ENCODE measurements around the gene OPHN1.

OPHN1 gene

DNA sequence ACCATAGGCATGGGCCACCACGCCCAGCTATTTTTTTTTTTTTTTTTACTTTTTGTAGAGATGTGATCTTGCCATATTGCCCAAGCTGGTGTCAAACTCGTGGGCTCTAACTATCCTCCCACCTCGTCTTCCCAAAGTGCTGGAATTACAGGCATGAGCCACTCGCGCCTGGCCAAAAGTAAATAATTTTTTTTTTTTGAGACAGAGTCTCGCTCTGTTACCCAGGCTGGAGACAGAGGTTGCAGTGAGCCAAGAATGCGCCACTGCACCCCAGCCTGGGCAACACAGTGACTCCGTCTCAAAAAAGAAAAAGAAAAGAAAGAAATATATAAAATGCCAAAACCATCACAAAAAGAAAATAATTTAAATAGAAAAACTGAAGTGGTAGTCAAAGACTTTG, 18.4 kb upstream of the OPHN1 start:
- Histone ChIP-seq H3K27ac (ENCODE audit: low read depth, low read length) (no peak overlapping the region), H2AFZ (ENCODE audit: low read length, unreplicated experiment) (no peak overlapping the region)

DNA sequence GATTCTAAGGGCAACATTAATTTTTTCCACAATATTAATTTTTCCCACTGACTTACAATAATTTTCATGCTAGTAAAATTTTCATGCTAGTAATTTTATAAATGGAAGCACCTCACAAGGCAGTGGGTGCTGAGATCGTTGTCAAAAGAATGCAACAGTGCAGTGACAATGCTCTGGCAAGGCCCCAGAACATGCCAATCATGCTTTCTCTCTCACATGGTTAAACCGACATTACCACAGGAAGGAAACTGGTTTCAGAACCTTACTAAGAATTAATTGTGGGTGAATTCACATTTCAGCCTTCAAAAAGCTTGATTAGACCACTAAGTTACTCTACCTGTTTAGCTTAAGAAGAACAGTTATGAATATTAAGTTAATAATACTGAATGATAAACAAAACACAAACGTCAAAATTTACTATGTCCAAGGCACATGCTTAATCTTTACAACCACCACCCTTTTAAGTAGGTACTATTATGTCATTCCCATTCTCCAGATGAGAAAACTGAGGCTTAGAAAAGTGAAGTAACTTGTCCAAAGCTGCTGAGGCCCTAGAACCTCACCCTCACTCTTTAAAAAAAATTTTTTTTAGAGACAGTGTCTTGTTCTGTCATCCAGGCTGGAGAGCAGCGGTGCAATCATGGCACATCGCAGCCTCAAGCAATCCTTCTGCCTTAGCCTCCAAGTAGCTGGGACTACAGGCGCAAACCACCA, 10.0 kb upstream of the OPHN1 start:
- H2AFZ ChIP-seq (ENCODE audit: low read length, unreplicated experiment) = no peak overlapping the region
- no peaks in the 10 kb centered on the region for H3K27me3 ChIP-seq (ENCODE audit: insufficient read depth, low read length)
- H3K79me2 ChIP-seq (ENCODE audit: control insufficient read depth, insufficient read depth, low read length, unreplicated experiment) = no peaks in the 10 kb centered on the region
- H3K36me3 ChIP-seq (ENCODE audit: insufficient read depth, low read length) = no peaks in the 10 kb centered on the region
- no peak overlapping the region for H3K4me3 ChIP-seq (ENCODE audit: low read depth, low read length)
- H3K4me1 ChIP-seq (ENCODE audit: control insufficient read depth, insufficient read depth, low read length, unreplicated experiment) = peaks cover 8% of the 10 kb centered on the region
- no peak overlapping the region for H3K27ac ChIP-seq (ENCODE audit: low read depth, low read length)

More for the DNA sequence above, 18.4 kb upstream of the OPHN1 start:
- Histone ChIP-seq H3K27me3 (ENCODE audit: insufficient read depth, low read length) (no peaks in the 10 kb centered on the region), H3K36me3 (ENCODE audit: insufficient read depth, low read length) (no peaks in the 10 kb centered on the region), H3K4me3 (ENCODE audit: low read depth, low read length) (no peak overlapping the region), H3K79me2 (ENCODE audit: control insufficient read depth, insufficient read depth, low read length, unreplicated experiment) (no peaks in the 10 kb centered on the region), H3K4me1 (ENCODE audit: control insufficient read depth, insufficient read depth, low read length, unreplicated experiment) (no peaks in the 10 kb centered on the region)

DNA sequence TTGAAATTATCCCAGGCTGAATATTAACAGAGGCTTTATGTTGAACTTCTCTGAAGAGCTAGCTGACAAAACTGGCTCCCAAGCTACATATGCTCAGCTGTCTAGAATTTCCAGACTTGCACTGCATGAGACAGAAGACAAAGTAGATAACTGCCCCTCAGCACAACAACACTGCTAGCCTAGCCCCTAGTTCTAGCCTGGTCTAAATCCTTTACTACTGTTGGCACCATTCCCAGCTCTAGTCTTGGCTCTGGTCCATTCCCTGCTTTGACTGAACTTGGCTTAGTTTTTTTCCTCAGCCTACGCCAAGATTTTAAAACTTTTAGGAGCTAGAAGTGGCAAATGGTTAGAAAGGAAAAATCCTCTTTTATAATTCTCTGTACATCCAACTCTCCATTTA, 7.6 kb upstream of the OPHN1 start:
- H3K27me3 ChIP-seq (ENCODE audit: insufficient read depth, low read length) = no peaks in the 10 kb centered on the region
- no peaks in the 10 kb centered on the region for H3K36me3 ChIP-seq (ENCODE audit: insufficient read depth, low read length)
- no peaks in the 10 kb centered on the region for H3K79me2 ChIP-seq (ENCODE audit: control insufficient read depth, insufficient read depth, low read length, unreplicated experiment)
- no peak overlapping the region for H3K4me3 ChIP-seq (ENCODE audit: low read depth, low read length)
- peak overlapping the region; percentile 38 for H2AFZ ChIP-seq (ENCODE audit: low read length, unreplicated experiment)
- peaks cover 8% of the 10 kb centered on the region for H3K4me1 ChIP-seq (ENCODE audit: control insufficient read depth, insufficient read depth, low read length, unreplicated experiment)
- H3K27ac ChIP-seq (ENCODE audit: low read depth, low read length) = no peak overlapping the region

DNA sequence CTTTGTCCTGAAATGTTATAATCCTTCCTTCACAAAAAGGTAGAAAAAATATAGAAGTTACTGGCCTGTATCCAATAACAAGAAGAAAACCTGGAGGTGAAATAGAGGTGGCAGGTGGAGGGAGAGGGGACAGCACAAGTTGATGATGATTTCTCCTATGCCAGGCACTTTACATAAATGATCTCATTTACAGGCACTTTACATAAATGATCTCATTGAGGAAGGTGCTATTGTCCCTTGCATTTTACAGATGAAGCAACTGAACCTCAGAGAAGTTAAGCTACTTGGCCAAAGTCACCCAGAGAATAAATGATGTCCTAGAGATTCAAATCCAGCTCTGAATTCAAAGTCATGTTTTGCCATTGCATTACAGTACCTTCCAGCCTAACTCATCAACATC, 7.1 kb upstream of the OPHN1 start:
- no peaks in the 10 kb centered on the region for H3K79me2 ChIP-seq (ENCODE audit: control insufficient read depth, insufficient read depth, low read length, unreplicated experiment)
- no peaks in the 10 kb centered on the region for H3K27me3 ChIP-seq (ENCODE audit: insufficient read depth, low read length)
- no peaks in the 10 kb centered on the region for H3K36me3 ChIP-seq (ENCODE audit: insufficient read depth, low read length)
- no peak overlapping the region for H3K27ac ChIP-seq (ENCODE audit: low read depth, low read length)
- no peak overlapping the region for H2AFZ ChIP-seq (ENCODE audit: low read length, unreplicated experiment)
- peaks cover 8% of the 10 kb centered on the region for H3K4me1 ChIP-seq (ENCODE audit: control insufficient read depth, insufficient read depth, low read length, unreplicated experiment)
- no peak overlapping the region for H3K4me3 ChIP-seq (ENCODE audit: low read depth, low read length)

DNA sequence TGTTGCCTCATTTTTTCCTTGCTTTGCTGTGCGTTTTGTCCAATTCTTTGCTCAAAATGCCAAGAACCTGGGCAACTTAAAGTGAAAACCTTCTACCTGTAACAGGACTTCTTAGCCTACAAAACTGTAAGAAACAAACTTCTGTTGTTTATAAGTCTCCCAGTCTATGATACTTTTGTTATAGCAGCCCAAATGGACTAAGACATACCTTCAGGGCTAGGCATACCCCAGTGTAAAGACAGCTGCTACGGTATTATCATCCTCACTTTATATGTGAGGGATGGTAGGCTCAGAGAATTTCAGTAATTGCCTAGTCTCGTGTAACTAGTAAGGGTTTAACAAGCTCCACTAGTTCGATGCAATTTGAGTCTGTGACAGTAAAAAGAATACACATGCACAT, 6.0 kb upstream of the OPHN1 start:
- H2AFZ ChIP-seq (ENCODE audit: low read length, unreplicated experiment) = no peak overlapping the region

DNA sequence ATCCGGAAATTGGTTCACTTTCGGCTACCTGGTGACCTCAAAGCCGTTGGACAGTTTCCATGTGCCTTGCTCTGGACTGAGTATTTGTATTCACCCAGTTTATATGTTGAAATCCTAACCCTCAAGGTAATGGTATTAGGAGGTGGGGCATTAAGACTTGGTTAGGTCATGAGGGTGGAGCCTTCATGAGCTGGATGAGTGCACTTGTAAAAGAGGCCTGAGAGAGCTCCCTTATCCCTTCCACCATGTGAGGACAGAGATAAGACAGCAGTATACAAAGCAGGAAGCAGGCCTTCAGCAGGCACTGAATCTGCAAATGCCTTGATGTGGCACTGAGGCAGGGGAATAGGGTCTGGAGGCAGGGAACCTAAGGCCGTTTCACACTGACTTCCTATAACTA, 5.3 kb upstream of the OPHN1 start:
- Histone ChIP-seq H2AFZ (ENCODE audit: low read length, unreplicated experiment) (no peak overlapping the region), H3K79me2 (ENCODE audit: control insufficient read depth, insufficient read depth, low read length, unreplicated experiment) (no peaks in the 10 kb centered on the region), H3K4me3 (ENCODE audit: low read depth, low read length) (no peak overlapping the region), H3K27me3 (ENCODE audit: insufficient read depth, low read length) (no peaks in the 10 kb centered on the region), H3K36me3 (ENCODE audit: insufficient read depth, low read length) (no peaks in the 10 kb centered on the region), H3K4me1 (ENCODE audit: control insufficient read depth, insufficient read depth, low read length, unreplicated experiment) (peaks cover 8% of the 10 kb centered on the region), H3K27ac (ENCODE audit: low read depth, low read length) (no peak overlapping the region)

More for the DNA sequence above, 6.0 kb upstream of the OPHN1 start:
- Histone ChIP-seq H3K36me3 (ENCODE audit: insufficient read depth, low read length) (no peaks in the 10 kb centered on the region), H3K4me3 (ENCODE audit: low read depth, low read length) (no peak overlapping the region), H3K79me2 (ENCODE audit: control insufficient read depth, insufficient read depth, low read length, unreplicated experiment) (no peaks in the 10 kb centered on the region), H3K27ac (ENCODE audit: low read depth, low read length) (no peak overlapping the region), H3K4me1 (ENCODE audit: control insufficient read depth, insufficient read depth, low read length, unreplicated experiment) (peaks cover 8% of the 10 kb centered on the region), H3K27me3 (ENCODE audit: insufficient read depth, low read length) (no peaks in the 10 kb centered on the region)

DNA sequence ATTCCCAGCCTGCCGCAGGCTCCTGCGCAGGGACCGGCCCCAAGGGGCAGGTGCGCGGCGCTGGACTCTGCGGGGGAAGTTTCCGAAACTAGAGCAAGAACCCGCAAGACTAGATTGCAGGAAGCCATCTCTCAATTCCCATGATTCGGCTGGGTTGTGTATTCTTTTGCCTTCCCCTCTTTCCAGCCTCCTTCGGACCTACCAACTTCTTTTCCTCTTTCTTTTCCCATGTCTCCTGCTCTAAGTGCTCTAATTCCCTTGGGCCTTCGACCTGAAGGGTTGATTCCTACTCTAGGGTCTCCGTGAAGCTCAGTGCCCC, 645 bp upstream of the OPHN1 start:
- Histone ChIP-seq H3K4me3 (ENCODE audit: low read depth, low read length) (peak overlapping the region; percentile 85), H3K27ac (ENCODE audit: low read depth, low read length) (no peak overlapping the region), H3K27me3 (ENCODE audit: insufficient read depth, low read length) (no peaks in the 10 kb centered on the region), H3K36me3 (ENCODE audit: insufficient read depth, low read length) (no peaks in the 10 kb centered on the region), H3K79me2 (ENCODE audit: control insufficient read depth, insufficient read depth, low read length, unreplicated experiment) (no peaks in the 10 kb centered on the region), H3K4me1 (ENCODE audit: control insufficient read depth, insufficient read depth, low read length, unreplicated experiment) (peaks cover 6% of the 10 kb centered on the region), H2AFZ (ENCODE audit: low read length, unreplicated experiment) (peak overlapping the region; percentile 100)

DNA sequence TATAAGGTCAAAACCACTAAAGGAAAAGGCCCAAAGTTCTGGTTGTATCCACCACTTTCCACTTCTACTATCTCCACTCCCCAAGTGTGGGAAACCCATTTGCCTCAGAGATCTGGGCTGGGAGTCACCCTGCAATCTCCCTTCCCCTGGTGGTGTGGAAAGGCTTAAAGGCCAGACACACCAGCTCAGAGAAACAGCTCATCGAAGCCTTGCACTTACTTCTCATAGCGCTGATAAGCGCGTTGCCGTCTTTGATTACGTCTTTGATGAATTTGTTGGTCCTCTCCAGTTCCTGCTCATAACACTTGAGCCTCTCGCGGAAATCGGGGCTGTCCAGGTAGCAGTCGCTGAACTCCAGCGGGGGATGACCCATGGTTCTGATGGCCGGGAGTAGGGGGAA, 647 bp downstream of the OPHN1 start:
- Histone ChIP-seq H3K4me3 (ENCODE audit: low read depth, low read length) (peak overlapping the region; percentile 85), H2AFZ (ENCODE audit: low read length, unreplicated experiment) (peak overlapping the region; percentile 100), H3K27ac (ENCODE audit: low read depth, low read length) (peak overlapping the region; percentile 32; the same call in 1 of the 2 replicates)

DNA sequence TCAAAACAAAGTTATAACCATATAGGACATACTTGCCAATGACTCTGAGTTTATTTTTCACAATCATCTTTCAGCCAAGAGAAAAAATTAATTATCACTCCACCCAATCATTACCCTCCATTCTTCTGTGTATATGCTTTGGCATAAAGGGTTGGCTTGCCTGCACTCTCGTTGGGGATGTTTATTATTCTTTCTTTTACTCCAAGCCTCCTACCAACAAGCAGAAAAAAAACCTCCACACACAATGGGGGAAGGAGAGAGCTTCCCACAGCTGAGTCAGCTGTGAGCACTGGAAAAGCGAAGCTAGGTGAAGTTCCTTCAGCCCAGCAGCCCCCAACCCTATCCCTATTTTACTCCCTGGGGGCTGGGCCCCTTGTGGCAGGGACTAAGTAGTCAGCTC, 1.5 kb downstream of the OPHN1 start:
- Histone ChIP-seq H3K27me3 (ENCODE audit: insufficient read depth, low read length) (no peaks in the 10 kb centered on the region), H2AFZ (ENCODE audit: low read length, unreplicated experiment) (no peak overlapping the region), H3K27ac (ENCODE audit: low read depth, low read length) (no peak overlapping the region), H3K4me1 (ENCODE audit: control insufficient read depth, insufficient read depth, low read length, unreplicated experiment) (peaks cover 14% of the 10 kb centered on the region), H3K36me3 (ENCODE audit: insufficient read depth, low read length) (no peaks in the 10 kb centered on the region), H3K4me3 (ENCODE audit: low read depth, low read length) (peak overlapping the region; percentile 85; the same call in 1 of the 2 replicates), H3K79me2 (ENCODE audit: control insufficient read depth, insufficient read depth, low read length, unreplicated experiment) (no peaks in the 10 kb centered on the region)

More for the DNA sequence above, 647 bp downstream of the OPHN1 start:
- no peaks in the 10 kb centered on the region for H3K79me2 ChIP-seq (ENCODE audit: control insufficient read depth, insufficient read depth, low read length, unreplicated experiment)
- H3K36me3 ChIP-seq (ENCODE audit: insufficient read depth, low read length) = no peaks in the 10 kb centered on the region
- peaks cover 14% of the 10 kb centered on the region for H3K4me1 ChIP-seq (ENCODE audit: control insufficient read depth, insufficient read depth, low read length, unreplicated experiment)
- no peaks in the 10 kb centered on the region for H3K27me3 ChIP-seq (ENCODE audit: insufficient read depth, low read length)

DNA sequence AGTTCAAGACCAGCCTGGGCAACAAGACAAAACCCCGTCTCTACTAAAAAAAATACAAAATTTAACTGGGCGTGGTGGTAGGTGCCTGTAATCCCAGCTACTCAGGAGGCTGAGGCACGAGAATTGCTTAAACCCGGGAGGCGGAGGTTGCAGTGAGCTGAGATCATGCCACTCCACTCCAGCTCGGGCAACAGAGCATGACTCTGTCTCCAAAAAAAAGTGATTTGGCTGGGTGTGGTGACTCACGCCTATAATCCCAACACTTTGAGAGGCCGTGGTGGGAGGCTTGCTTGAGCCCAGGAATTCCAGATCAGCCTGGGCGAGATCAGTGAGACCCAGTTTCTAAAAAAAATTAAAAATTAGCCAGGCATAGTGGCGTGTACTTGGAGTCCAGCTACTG, 4.1 kb downstream of the OPHN1 start:
- Histone ChIP-seq H2AFZ (ENCODE audit: low read length, unreplicated experiment) (no peak overlapping the region), H3K27me3 (ENCODE audit: insufficient read depth, low read length) (no peaks in the 10 kb centered on the region), H3K79me2 (ENCODE audit: control insufficient read depth, insufficient read depth, low read length, unreplicated experiment) (no peaks in the 10 kb centered on the region), H3K36me3 (ENCODE audit: insufficient read depth, low read length) (no peaks in the 10 kb centered on the region), H3K4me1 (ENCODE audit: control insufficient read depth, insufficient read depth, low read length, unreplicated experiment) (peaks cover 14% of the 10 kb centered on the region), H3K4me3 (ENCODE audit: low read depth, low read length) (no peak overlapping the region), H3K27ac (ENCODE audit: low read depth, low read length) (0 out of 2 replicates have a peak overlapping the region, but pooled peaks have one; percentile 45)

DNA sequence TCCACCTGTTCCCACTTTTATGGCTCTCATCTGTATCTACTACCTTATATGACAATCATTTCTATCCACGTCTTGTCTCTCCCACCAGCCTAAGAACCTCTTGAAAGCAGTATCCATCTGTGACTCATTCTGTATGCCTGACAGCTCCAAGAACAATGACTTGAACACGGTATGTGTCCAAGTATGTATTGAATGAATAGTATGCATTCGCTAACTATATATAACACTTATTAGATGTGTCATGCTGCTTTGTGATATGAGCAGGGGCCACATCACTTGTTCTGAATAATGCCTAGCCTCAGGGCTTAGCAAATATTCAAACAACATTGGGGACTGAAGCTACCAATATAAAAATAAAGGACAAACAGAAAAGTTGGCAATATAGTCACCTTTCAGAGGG, 4.9 kb downstream of the OPHN1 start:
- Histone ChIP-seq H2AFZ (ENCODE audit: low read length, unreplicated experiment) (no peak overlapping the region), H3K79me2 (ENCODE audit: control insufficient read depth, insufficient read depth, low read length, unreplicated experiment) (no peaks in the 10 kb centered on the region), H3K4me3 (ENCODE audit: low read depth, low read length) (no peak overlapping the region), H3K4me1 (ENCODE audit: control insufficient read depth, insufficient read depth, low read length, unreplicated experiment) (peaks cover 14% of the 10 kb centered on the region), H3K27ac (ENCODE audit: low read depth, low read length) (peak overlapping the region; percentile 45; the same call in 1 of the 2 replicates), H3K27me3 (ENCODE audit: insufficient read depth, low read length) (no peaks in the 10 kb centered on the region), H3K36me3 (ENCODE audit: insufficient read depth, low read length) (no peaks in the 10 kb centered on the region)

Measured in ACC112 (cell line).